GM21360 (cell line): Measurements from ENCODE around the gene CWC27.

Experiments
- ATAC-seq: cut with Tn5 transposase; IDR thresholded peaks from one replicate; pipeline ENCODE4 v1.9.1; 2021; ENCODE audit warnings: mild to moderate bottlenecking, moderate library complexity; ENCODE audit not compliant: unreplicated experiment

CWC27 gene

GRCh38 chr5:65030056-65030455, 261.3 kb downstream of the CWC27 start:
- ATAC-seq = no peak

GRCh38 chr5:65032250-65032649, 263.5 kb downstream of the CWC27 start:
- ATAC-seq = no peak

- no peak for ATAC-seq
Measured at GRCh38 chr5:65034029-65034812, 265.5 kb downstream of the CWC27 start.

GRCh38 chr5:65034813-65035209, 266.1 kb downstream of the CWC27 start:
- ATAC-seq = no peak

GRCh38 chr5:65035211-65036206, 266.8 kb downstream of the CWC27 start:
- peak; percentile 83 for ATAC-seq

GRCh38 chr5:65037831-65038815, 269.4 kb downstream of the CWC27 start:
- no peak for ATAC-seq

- no peak for ATAC-seq
Measured at GRCh38 chr5:65041296-65042158, 272.8 kb downstream of the CWC27 start.

GRCh38 chr5:65043843-65044359, 275.2 kb downstream of the CWC27 start:
- ATAC-seq = peak; percentile 37

GRCh38 chr5:65047225-65047624, 278.5 kb downstream of the CWC27 start:
- ATAC-seq = no peak

GRCh38 chr5:65047948-65048690, 279.4 kb downstream of the CWC27 start:
- ATAC-seq = peak; percentile 43

- ATAC-seq = no peak
Measured at GRCh38 chr5:65050140-65050539, 281.4 kb downstream of the CWC27 start.

- ATAC-seq = no peak
Measured at GRCh38 chr5:65050826-65051498, 282.2 kb downstream of the CWC27 start.

- no peak for ATAC-seq
Measured at GRCh38 chr5:65055938-65056337, 287.2 kb downstream of the CWC27 start.

GRCh38 chr5:65059681-65060598, 291.2 kb downstream of the CWC27 start:
- no peak for ATAC-seq

GRCh38 chr5:65061250-65061973, 292.7 kb downstream of the CWC27 start:
- peak; percentile 61 for ATAC-seq

GRCh38 chr5:65061974-65062353, 293.2 kb downstream of the CWC27 start:
- ATAC-seq = peak; percentile 33
